Measurements from ENCODE around the gene PTX4.

DNA sequence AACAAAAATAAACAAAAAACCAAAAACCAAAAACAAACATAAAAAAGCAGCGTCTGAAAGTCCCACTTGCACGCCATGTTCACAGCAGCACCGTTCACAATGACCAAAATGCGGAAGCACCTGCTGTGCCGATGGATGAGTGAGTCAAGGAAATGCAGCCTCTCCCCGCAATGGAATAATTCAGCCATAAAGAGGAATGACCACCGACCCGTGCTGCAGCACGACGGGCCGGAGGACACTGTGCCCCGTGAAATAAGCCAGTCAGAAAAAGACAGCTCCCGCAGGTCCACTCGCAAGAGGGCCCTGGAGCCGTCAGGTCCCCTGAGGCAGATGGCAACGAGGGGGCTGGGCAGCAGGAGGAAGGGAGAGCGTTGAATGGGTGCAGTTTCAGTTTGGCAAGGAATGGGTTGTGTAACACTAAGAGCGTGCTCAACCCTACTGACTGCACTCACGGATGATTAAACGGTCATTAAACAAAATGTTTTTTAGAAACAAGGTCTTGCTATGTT, 19.0 kb downstream of the PTX4 start:
- TF ChIP-seq, protein P1, sequence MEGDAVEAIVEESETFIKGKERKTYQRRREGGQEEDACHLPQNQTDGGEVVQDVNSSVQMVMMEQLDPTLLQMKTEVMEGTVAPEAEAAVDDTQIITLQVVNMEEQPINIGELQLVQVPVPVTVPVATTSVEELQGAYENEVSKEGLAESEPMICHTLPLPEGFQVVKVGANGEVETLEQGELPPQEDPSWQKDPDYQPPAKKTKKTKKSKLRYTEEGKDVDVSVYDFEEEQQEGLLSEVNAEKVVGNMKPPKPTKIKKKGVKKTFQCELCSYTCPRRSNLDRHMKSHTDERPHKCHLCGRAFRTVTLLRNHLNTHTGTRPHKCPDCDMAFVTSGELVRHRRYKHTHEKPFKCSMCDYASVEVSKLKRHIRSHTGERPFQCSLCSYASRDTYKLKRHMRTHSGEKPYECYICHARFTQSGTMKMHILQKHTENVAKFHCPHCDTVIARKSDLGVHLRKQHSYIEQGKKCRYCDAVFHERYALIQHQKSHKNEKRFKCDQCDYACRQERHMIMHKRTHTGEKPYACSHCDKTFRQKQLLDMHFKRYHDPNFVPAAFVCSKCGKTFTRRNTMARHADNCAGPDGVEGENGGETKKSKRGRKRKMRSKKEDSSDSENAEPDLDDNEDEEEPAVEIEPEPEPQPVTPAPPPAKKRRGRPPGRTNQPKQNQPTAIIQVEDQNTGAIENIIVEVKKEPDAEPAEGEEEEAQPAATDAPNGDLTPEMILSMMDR (IDR thresholded peaks at IDR 0.05; ENCODE audit: borderline replicate concordance, extremely low read depth, low read length, poor library complexity, severe bottlenecking), result no peak
- no peak for TF ChIP-seq EZH2 (IDR thresholded peaks at IDR 0.05; ENCODE audit: borderline replicate concordance, low read depth, low read length, severe bottlenecking)

Measured in DND-41 (cell line).